Gastroesophageal sphincter (tissue), 4 donors: Measurements from ENCODE around the gene NFATC2. TPM values are rescaled to one million over a fixed set of nuclear protein-coding genes. Genes with fewer than 3 reads are reported as not detected.

Experiments
- ATAC-seq: fragments of 150-250 bp; one replicate; pipeline ENCODE4 v1.9.1; 2016; ENCODE audit warnings: mild to moderate bottlenecking, moderate library complexity
- H3K27ac ChIP-seq, 4 donors: fragments of 200-600 bp; sonication (generic) in 3 of 4; 1 replicate in 3 of 4; 2 replicates in 1 of 4; pipeline ENCODE4 v1.5.1; 2016 to 2019
- H3K27me3 ChIP-seq: fragments of 200-600 bp; sonication (generic); one replicate; pipeline ENCODE4 v1.5.1; 2019
- H3K36me3 ChIP-seq, 2 donors: fragments of 200-600 bp; sonication (generic); one replicate each; pipeline ENCODE4 v1.5.1; 2019; ENCODE audit warnings: control low read depth in 1 of 2
- H3K4me1 ChIP-seq, 3 donors: fragments of 200-600 bp; sonication (generic); 1 replicate in 2 of 3; 2 replicates in 1 of 3; pipeline ENCODE4 v1.5.1; 2016 to 2019; ENCODE audit warnings: control low read depth in 2 of 3
- H3K4me3 ChIP-seq, 2 donors: fragments of 200-600 bp; sonication (generic); one replicate each; pipeline ENCODE4 v1.5.1; 2019; ENCODE audit warnings: mild to moderate bottlenecking in 1 of 2, moderate library complexity in 1 of 2
- H3K9me3 ChIP-seq, 3 donors: fragments of 200-600 bp; sonication (generic); one replicate each; pipeline ENCODE4 v1.5.1; 2017 to 2019; ENCODE audit warnings: control low read depth in 2 of 3
- CTCF ChIP-seq, 4 experiments: fragments of 200-600 bp in 2 of 4; fragments of 450-650 bp in 2 of 4; sonication (generic) in 1 of 4; IDR thresholded peaks; one replicate each; pipeline ENCODE4 v1.5.1; 2017 to 2019; ENCODE audit warnings: antibody characterized with exemption in 4 of 4, mild to moderate bottlenecking in 2 of 4, moderate library complexity in 2 of 4
- EP300 ChIP-seq: sonication (generic); formaldehyde crosslinking; IDR thresholded peaks from one replicate; pipeline ENCODE4 v1.6.1; 2017; ENCODE audit warnings: antibody characterized with exemption, mild to moderate bottlenecking
- POLR2A ChIP-seq, 2 donors: fragments of 450-650 bp; IDR thresholded peaks; one replicate each; pipeline ENCODE4 v1.6.1; 2017; ENCODE audit warnings: antibody characterized with exemption in 2 of 2, mild to moderate bottlenecking in 2 of 2, moderate library complexity in 1 of 2
- POLR2AphosphoS5 ChIP-seq: sonication (generic); formaldehyde crosslinking; IDR thresholded peaks from one replicate; pipeline ENCODE4 v1.6.1; 2017; ENCODE audit warnings: antibody characterized with exemption
- WGBS, 2 donors: methylation state at CpG; one replicate each; pipeline ENCODE4 v1.1.5; 2018; ENCODE audit warnings: low coverage in 1 of 2; 5-methylcytosine and 5-hydroxymethylcytosine counted together
- total RNA-seq, 4 donors: library from RNA; depleted of rRNA; stranded (reverse); fragments of >200 nt; gene quantifications; one replicate each; pipeline ENCODE4 v1.1.0, GENCODE V29; 2016

NFATC2 gene
- total RNA-seq, 4 donors from 2014 or later: 4.4 to 20.2 (median 9.0) TPM

DNA sequence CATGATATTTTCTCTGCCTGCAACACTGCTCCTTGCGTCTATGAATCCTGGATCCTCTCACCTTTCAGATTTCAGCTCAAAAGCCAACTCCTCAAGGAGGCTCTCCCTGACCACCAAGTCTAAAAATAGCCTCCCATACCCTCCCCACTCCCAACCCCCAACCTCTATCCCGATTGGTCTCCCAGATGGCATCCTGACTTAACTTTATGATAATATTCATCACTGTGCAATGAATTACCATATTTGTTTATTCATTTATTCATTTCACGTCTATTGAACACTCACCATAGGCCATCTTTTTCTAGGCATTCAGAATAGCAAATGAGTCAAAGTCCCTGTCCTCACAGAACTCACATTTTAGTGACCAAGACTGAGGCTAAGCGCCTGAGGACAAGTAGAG, 42.6 kb upstream of the NFATC2 start:
- no peak for ATAC-seq
- WGBS, 2 donors: 84 to 100% methylated on average over 4 of the region's 4 CpGs
- Histone ChIP-seq H3K4me1 (no peaks in the 10 kb centered on the region), H3K27ac (no peak overlapping the region), H3K36me3 (no peaks in the 10 kb centered on the region), H3K9me3 (no peaks in the 10 kb centered on the region), H3K4me3 (no peak overlapping the region), H3K27me3 (no peaks in the 10 kb centered on the region)
- no peak for TF ChIP-seq POLR2AphosphoS5
- TF ChIP-seq POLR2A (IDR thresholded peaks at IDR 0.05): no peak
- TF ChIP-seq CTCF (IDR thresholded peaks at IDR 0.05): no peak
- TF ChIP-seq EP300: no peak

GRCh38 chr20:51584737-51585136, 42.2 kb upstream of the NFATC2 start:
- no peak for TF ChIP-seq POLR2A (IDR thresholded peaks at IDR 0.05)
- TF ChIP-seq EP300: no peak
- Histone ChIP-seq H3K27me3 (no peaks in the 10 kb centered on the region), H3K4me1 (no peaks in the 10 kb centered on the region), H3K36me3 (no peaks in the 10 kb centered on the region), H3K4me3 (no peak overlapping the region), H3K9me3 (no peaks in the 10 kb centered on the region), H3K27ac (no peak overlapping the region)
- ATAC-seq: no peak
- WGBS, 2 donors: 76% methylated on average over 4 of the region's 4 CpGs; no CpG with 5 or more reads in 1 of the 2 donors

GRCh38 chr20:51584116-51584515, 41.6 kb upstream of the NFATC2 start:
- Histone ChIP-seq H3K36me3 (no peaks in the 10 kb centered on the region), H3K4me1 (no peaks in the 10 kb centered on the region), H3K27ac (no peak overlapping the region), H3K4me3 (no peak overlapping the region), H3K9me3 (no peaks in the 10 kb centered on the region), H3K27me3 (no peaks in the 10 kb centered on the region)
- ATAC-seq: no peak
- TF ChIP-seq POLR2A (IDR thresholded peaks at IDR 0.05) (no peak), EP300 (no peak), POLR2AphosphoS5 (no peak), CTCF (IDR thresholded peaks at IDR 0.05) (no peak)
- 85 to 87% methylated on average over 6 to 7 of the region's 8 CpGs for WGBS, 2 donors

DNA sequence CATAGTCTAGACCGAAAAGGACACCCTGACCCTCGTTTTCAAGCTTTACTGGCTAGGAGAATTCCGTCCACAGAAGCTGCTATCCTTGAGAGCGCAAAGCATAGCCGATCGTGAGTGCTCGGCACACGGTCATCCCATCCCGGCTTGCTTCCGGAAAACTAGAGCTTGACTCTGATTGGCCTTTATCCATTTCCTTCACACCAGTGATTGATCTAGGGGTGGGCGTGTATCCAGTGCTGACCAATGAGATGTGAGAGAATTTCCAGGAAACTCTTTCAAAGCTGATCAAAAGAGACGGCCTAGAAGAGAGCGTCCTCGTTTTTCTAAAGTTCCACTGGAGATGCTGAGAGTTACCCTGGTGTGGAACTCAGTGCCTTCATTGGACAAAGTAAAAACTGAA, 41.0 kb upstream of the NFATC2 start:
- Histone ChIP-seq H3K9me3 (no peaks in the 10 kb centered on the region), H3K27ac (no peak overlapping the region), H3K27me3 (no peaks in the 10 kb centered on the region), H3K4me3 (no peak overlapping the region), H3K4me1 (no peaks in the 10 kb centered on the region), H3K36me3 (no peaks in the 10 kb centered on the region)
- WGBS, 2 donors: 91 to 94% methylated on average over 11 to 14 of the region's 14 CpGs
- TF ChIP-seq CTCF (IDR thresholded peaks at IDR 0.05) (no peak), EP300 (no peak)
- ATAC-seq: no peak

DNA sequence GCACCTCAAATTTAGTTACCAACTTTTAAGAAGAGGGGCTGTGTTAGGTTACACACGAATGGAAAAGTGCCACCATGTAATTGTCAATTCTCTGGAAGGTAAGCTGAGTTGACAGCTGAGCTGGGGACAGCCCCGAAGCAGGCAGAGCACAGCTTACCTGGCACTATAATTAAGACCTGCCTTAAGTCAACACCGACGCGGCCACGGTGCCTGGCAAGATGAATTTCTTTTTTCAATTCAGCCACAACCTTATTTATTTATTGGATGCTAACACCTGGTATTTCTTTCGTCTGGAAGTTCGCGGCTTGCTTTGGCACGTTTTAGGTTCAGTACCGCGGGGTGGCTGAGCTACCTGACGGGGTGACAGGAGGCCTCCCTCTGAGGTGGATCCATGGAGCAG, 40.6 kb upstream of the NFATC2 start:
- no peak for TF ChIP-seq POLR2A (IDR thresholded peaks at IDR 0.05)
- ATAC-seq: no peak
- no peaks in the 10 kb centered on the region for H3K36me3 ChIP-seq
- H3K4me1 ChIP-seq: no peaks in the 10 kb centered on the region
- H3K4me3 ChIP-seq: no peak overlapping the region
- H3K27ac ChIP-seq: no peak overlapping the region
- H3K9me3 ChIP-seq: no peaks in the 10 kb centered on the region
- H3K27me3 ChIP-seq: no peaks in the 10 kb centered on the region
- WGBS, 2 donors: 57 to 92% methylated on average over 1 to 13 of the region's 13 CpGs

GRCh38 chr20:51581571-51581970, 39.1 kb upstream of the NFATC2 start:
- no peak for TF ChIP-seq EP300
- TF ChIP-seq POLR2AphosphoS5: no peak
- no peak for TF ChIP-seq CTCF (IDR thresholded peaks at IDR 0.05)
- TF ChIP-seq POLR2A (IDR thresholded peaks at IDR 0.05): no peak
- H3K27ac ChIP-seq: no peak overlapping the region
- H3K9me3 ChIP-seq: no peaks in the 10 kb centered on the region
- no peaks in the 10 kb centered on the region for H3K27me3 ChIP-seq
- H3K4me3 ChIP-seq: no peak overlapping the region
- no peaks in the 10 kb centered on the region for H3K4me1 ChIP-seq
- no peaks in the 10 kb centered on the region for H3K36me3 ChIP-seq
- ATAC-seq: no peak
